PFSK-1 (cell line): ENCODE measurements around the gene GLRA2.

Experiments
- FOXP2 ChIP-seq: optimal IDR thresholded peaks from 2 replicates; pipeline ENCODE3; 2011; ENCODE audit warnings: borderline replicate concordance, control low read depth, inconsistent platforms; ENCODE audit not compliant: insufficient read depth; ENCODE audit errors: extremely low read length, extremely low read depth
- POLR2AphosphoS5 ChIP-seq: IDR thresholded peaks from 2 replicates; pipeline ENCODE4 v1.6.1; 2012; ENCODE audit warnings: low read depth, mild to moderate bottlenecking, control low read depth, low read length, moderate library complexity
- REST ChIP-seq, 2 experiments: IDR thresholded peaks; 2 replicates each; pipeline versions ENCODE4 v1.6.1 to v1.8.0; 2011 to 2012; ENCODE audit warnings: low read depth in 2 of 2, low read length in 2 of 2, control low read depth in 1 of 2, inconsistent platforms in 1 of 2, mild to moderate bottlenecking in 1 of 2, moderate library complexity in 1 of 2; ENCODE audit not compliant: insufficient read depth in 1 of 2
- SIN3A ChIP-seq: IDR thresholded peaks from 2 replicates; pipeline ENCODE4 v1.6.1; 2012; ENCODE audit warnings: mild to moderate bottlenecking, low read length, moderate library complexity, borderline replicate concordance; ENCODE audit not compliant: insufficient read depth
- TAF1 ChIP-seq: IDR thresholded peaks from 2 replicates; pipeline ENCODE4 v1.6.1; 2012; ENCODE audit warnings: low read length, control low read depth, borderline replicate concordance; ENCODE audit not compliant: insufficient read depth

GLRA2 gene

GRCh38 chrX:14508025-14508690 lies 21.2 kb upstream of the GLRA2 start:
- TF ChIP-seq REST (IDR thresholded peaks at IDR 0.05; ENCODE audit: insufficient read depth in 1 of 2, low read depth in 2 of 2, low read length in 2 of 2) (no peak), SIN3A (no peak), FOXP2 (no peak), POLR2AphosphoS5 (no peak), TAF1 (no peak)

GRCh38 chrX:14509325-14510057 lies 19.8 kb upstream of the GLRA2 start:
- TF ChIP-seq SIN3A (no peak), TAF1 (no peak), POLR2AphosphoS5 (no peak), FOXP2 (no peak), REST (IDR thresholded peaks at IDR 0.05; ENCODE audit: insufficient read depth in 1 of 2, low read depth in 2 of 2, low read length in 2 of 2) (no peak)

GRCh38 chrX:14528629-14529289 lies 577 bp upstream of the GLRA2 start:
- no peak for TF ChIP-seq FOXP2
- no peak for TF ChIP-seq TAF1
- TF ChIP-seq SIN3A: no peak
- peak; percentile 65 to 70; a peak in 3 of 4 replicates for TF ChIP-seq REST (IDR thresholded peaks at IDR 0.05; ENCODE audit: insufficient read depth in 1 of 2, low read depth in 2 of 2, low read length in 2 of 2)

GRCh38 chrX:14533867-14534266 lies 4.5 kb downstream of the GLRA2 start:
- TF ChIP-seq FOXP2 (no peak), TAF1 (no peak), SIN3A (no peak)

- TF ChIP-seq FOXP2: no peak
- no peak for TF ChIP-seq TAF1
- TF ChIP-seq REST (IDR thresholded peaks at IDR 0.05; ENCODE audit: insufficient read depth in 1 of 2, low read depth in 2 of 2, low read length in 2 of 2): no peak
- no peak for TF ChIP-seq POLR2AphosphoS5
- TF ChIP-seq SIN3A: no peak
Measured at GRCh38 chrX:14546190-14546589, 16.9 kb downstream of the GLRA2 start.
